Endothelial cell of coronary artery (primary cell): ENCODE measurements around the gene LRRC58. TPM values are rescaled to one million over a fixed set of nuclear protein-coding genes. Genes with fewer than 3 reads are reported as not detected.

Experiments used
- total RNA-seq: library from RNA; depleted of rRNA; stranded (reverse); fragments of >200 nt; gene quantifications from 2 replicates; pipeline ENCODE4 v1.2.3, GENCODE V29; 2014

Gene LRRC58
- 11.2 TPM in 2 replicates for total RNA-seq

GRCh38 chr3:120348991-120349854 lies at the start of gene LRRC58:
TSS of gene LRRC58 (minus strand) at chr3:120349354. CDS start at chr3:120349243, 111 bp downstream.

GRCh38 chr3:120284747-120285507 lies 64.2 kb downstream of the LRRC58 start, which contains the start of gene GPR156:
TSS of gene GPR156 (minus strand) at chr3:120285222. CDS start at chr3:120244098, 41,124 bp downstream.

Other genes starting within 250 kb of the LRRC58 start
- under 0.01 and 0.09 TPM in 2 replicates for gene GPR156, start 64.1 kb downstream of the LRRC58 start, total RNA-seq
- gene FSTL1, start 101.6 kb upstream of the LRRC58 start, total RNA-seq: 415 and 542 TPM in 2 replicates
- 27.7 and 39.7 TPM in 2 replicates for gene NDUFB4, start 247.0 kb upstream of the LRRC58 start, total RNA-seq